ENCODE data around the gene CCDC148.

CCDC148 gene

DNA sequence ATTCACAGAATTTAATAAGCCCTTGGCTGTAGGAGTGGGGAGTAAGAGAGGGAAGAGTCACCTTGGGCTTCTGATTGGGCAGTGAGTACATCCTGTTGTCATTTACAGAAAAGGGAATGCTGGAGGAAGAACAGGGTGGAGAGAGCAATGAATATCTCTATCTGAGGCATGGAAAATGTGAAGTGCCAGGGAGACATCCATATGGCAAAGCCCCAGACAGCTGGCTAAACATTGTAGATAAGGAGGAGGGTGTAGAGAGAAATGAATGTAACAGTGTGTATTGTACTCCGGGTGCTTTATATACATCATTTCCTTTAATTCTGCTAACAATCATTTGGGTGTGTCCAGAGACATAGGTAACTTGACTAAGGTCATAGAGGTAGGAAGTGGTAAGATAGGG, 251.3 kb downstream of the CCDC148 start:
- CTCF ChIA-PET, result no interaction called here
- POLR2A ChIA-PET, result no interaction called here
- no peak overlapping the region for H3K27ac ChIP-seq (ENCODE audit: extremely low read depth, low read depth, low read length)
- H3K9me3 ChIP-seq (ENCODE audit: control insufficient read depth, insufficient read depth, low read depth, low read length), result no peaks in the 10 kb centered on the region
- peaks cover 4% of the 10 kb centered on the region; the same call in 1 of the 2 replicates for H3K4me1 ChIP-seq (ENCODE audit: control insufficient read depth, insufficient read depth, low read length)
- H3K4me3 ChIP-seq (ENCODE audit: low read depth, low read length), result no peak overlapping the region
- no peaks in the 10 kb centered on the region for H3K36me3 ChIP-seq (ENCODE audit: control insufficient read depth in 2 of 2, insufficient read depth in 1 of 2, low read length in 2 of 2)
- TF ChIP-seq, protein P1, sequence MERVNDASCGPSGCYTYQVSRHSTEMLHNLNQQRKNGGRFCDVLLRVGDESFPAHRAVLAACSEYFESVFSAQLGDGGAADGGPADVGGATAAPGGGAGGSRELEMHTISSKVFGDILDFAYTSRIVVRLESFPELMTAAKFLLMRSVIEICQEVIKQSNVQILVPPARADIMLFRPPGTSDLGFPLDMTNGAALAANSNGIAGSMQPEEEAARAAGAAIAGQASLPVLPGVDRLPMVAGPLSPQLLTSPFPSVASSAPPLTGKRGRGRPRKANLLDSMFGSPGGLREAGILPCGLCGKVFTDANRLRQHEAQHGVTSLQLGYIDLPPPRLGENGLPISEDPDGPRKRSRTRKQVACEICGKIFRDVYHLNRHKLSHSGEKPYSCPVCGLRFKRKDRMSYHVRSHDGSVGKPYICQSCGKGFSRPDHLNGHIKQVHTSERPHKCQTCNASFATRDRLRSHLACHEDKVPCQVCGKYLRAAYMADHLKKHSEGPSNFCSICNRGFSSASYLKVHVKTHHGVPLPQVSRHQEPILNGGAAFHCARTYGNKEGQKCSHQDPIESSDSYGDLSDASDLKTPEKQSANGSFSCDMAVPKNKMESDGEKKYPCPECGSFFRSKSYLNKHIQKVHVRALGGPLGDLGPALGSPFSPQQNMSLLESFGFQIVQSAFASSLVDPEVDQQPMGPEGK (tag by site-specific recombination; IDR thresholded peaks at IDR 0.05), result no peak
- no peak for TF ChIP-seq ZNF366 (tag by site-specific recombination; conservative IDR thresholded peaks at IDR 0.05)
- TF ChIP-seq ZIC2 (tag by site-specific recombination; IDR thresholded peaks at IDR 0.05), result no peak
- TF ChIP-seq, protein P2, sequence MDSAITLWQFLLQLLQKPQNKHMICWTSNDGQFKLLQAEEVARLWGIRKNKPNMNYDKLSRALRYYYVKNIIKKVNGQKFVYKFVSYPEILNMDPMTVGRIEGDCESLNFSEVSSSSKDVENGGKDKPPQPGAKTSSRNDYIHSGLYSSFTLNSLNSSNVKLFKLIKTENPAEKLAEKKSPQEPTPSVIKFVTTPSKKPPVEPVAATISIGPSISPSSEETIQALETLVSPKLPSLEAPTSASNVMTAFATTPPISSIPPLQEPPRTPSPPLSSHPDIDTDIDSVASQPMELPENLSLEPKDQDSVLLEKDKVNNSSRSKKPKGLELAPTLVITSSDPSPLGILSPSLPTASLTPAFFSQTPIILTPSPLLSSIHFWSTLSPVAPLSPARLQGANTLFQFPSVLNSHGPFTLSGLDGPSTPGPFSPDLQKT (IDR thresholded peaks at IDR 0.05; ENCODE audit: borderline replicate concordance, low read depth, low read length), result no peak
- TF ChIP-seq, protein P3, sequence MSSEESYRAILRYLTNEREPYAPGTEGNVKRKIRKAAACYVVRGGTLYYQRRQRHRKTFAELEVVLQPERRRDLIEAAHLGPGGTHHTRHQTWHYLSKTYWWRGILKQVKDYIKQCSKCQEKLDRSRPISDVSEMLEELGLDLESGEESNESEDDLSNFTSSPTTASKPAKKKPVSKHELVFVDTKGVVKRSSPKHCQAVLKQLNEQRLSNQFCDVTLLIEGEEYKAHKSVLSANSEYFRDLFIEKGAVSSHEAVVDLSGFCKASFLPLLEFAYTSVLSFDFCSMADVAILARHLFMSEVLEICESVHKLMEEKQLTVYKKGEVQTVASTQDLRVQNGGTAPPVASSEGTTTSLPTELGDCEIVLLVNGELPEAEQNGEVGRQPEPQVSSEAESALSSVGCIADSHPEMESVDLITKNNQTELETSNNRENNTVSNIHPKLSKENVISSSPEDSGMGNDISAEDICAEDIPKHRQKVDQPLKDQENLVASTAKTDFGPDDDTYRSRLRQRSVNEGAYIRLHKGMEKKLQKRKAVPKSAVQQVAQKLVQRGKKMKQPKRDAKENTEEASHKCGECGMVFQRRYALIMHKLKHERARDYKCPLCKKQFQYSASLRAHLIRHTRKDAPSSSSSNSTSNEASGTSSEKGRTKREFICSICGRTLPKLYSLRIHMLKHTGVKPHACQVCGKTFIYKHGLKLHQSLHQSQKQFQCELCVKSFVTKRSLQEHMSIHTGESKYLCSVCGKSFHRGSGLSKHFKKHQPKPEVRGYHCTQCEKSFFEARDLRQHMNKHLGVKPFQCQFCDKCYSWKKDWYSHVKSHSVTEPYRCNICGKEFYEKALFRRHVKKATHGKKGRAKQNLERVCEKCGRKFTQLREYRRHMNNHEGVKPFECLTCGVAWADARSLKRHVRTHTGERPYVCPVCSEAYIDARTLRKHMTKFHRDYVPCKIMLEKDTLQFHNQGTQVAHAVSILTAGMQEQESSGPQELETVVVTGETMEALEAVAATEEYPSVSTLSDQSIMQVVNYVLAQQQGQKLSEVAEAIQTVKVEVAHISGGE (tag by site-specific recombination; conservative IDR thresholded peaks at IDR 0.05; ENCODE audit: low read depth), result no peak
- TF ChIP-seq, protein P4, sequence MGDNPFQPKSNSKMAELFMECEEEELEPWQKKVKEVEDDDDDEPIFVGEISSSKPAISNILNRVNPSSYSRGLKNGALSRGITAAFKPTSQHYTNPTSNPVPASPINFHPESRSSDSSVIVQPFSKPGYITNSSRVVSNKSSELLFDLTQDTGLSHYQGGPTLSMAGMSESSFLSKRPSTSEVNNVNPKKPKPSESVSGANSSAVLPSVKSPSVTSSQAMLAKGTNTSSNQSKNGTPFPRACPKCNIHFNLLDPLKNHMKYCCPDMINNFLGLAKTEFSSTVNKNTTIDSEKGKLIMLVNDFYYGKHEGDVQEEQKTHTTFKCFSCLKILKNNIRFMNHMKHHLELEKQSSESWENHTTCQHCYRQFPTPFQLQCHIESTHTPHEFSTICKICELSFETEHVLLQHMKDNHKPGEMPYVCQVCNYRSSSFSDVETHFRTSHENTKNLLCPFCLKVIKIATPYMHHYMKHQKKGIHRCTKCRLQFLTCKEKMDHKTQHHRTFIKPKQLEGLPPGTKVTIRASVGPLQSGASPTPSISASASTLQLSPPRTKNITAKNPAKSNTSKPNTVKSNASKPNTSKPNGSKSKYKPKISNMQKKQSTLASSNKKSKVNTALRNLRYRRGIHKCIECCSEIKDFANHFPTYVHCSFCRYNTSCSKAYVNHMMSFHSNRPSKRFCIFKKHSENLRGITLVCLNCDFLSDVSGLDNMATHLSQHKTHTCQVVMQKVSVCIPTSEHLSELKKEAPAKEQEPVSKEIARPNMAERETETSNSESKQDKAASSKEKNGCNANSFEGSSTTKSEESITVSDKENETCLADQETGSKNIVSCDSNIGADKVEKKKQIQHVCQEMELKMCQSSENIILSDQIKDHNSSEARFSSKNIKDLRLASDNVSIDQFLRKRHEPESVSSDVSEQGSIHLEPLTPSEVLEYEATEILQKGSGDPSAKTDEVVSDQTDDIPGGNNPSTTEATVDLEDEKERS (tag by site-specific recombination; IDR thresholded peaks at IDR 0.05), result no peak
- TF ChIP-seq ZBTB17 (tag by site-specific recombination; IDR thresholded peaks at IDR 0.05), result no peak
- no peak for TF ChIP-seq ZNF184 (tag by site-specific recombination; IDR thresholded peaks at IDR 0.05)
- TF ChIP-seq YY1 (tag by site-specific recombination; IDR thresholded peaks at IDR 0.05), result no peak
- no peak for TF ChIP-seq GLIS1 (tag by site-specific recombination; IDR thresholded peaks at IDR 0.05)

DNA sequence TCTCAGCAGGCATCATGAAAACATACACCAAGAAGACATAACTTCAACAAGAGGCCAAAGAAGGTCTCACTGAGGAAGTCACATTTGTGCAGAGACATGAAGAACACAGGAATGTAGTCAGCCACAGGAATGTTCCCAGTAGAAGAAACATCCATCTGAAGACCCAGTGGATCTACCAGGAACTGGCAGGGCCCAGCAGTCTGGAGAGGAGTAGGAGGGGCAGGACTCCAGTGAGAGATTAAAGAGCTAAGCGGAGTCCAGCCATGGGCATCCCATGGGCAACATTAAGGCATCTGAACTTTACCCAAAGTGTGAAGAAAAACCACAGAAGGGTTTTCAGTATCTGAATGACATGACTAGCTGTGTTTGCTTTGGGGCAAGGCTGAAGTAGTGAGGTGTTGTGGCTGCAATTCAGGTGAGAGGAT, 251.8 kb downstream of the CCDC148 start:
- ChIA-PET CTCF (no interaction called here), POLR2A (no interaction called here)
- peaks cover 4% of the 10 kb centered on the region; the same call in 1 of the 2 replicates for H3K4me1 ChIP-seq (ENCODE audit: control insufficient read depth, insufficient read depth, low read length)
- no peak overlapping the region for H3K4me3 ChIP-seq (ENCODE audit: low read depth, low read length)
- no peaks in the 10 kb centered on the region for H3K9me3 ChIP-seq (ENCODE audit: control insufficient read depth, insufficient read depth, low read depth, low read length)
- H3K27ac ChIP-seq (ENCODE audit: extremely low read depth, low read depth, low read length), result no peak overlapping the region
- no peaks in the 10 kb centered on the region for H3K36me3 ChIP-seq (ENCODE audit: control insufficient read depth in 2 of 2, insufficient read depth in 1 of 2, low read length in 2 of 2)
- no peak for TF ChIP-seq ZNF76 (tag by site-specific recombination; IDR thresholded peaks at IDR 0.05; ENCODE audit: borderline replicate concordance, low read depth)
- no peak for TF ChIP-seq ZNF423 (tag by site-specific recombination; IDR thresholded peaks at IDR 0.05)
- no peak for TF ChIP-seq ZSCAN23 (tag by site-specific recombination; IDR thresholded peaks at IDR 0.05)
- TF ChIP-seq, protein P5, sequence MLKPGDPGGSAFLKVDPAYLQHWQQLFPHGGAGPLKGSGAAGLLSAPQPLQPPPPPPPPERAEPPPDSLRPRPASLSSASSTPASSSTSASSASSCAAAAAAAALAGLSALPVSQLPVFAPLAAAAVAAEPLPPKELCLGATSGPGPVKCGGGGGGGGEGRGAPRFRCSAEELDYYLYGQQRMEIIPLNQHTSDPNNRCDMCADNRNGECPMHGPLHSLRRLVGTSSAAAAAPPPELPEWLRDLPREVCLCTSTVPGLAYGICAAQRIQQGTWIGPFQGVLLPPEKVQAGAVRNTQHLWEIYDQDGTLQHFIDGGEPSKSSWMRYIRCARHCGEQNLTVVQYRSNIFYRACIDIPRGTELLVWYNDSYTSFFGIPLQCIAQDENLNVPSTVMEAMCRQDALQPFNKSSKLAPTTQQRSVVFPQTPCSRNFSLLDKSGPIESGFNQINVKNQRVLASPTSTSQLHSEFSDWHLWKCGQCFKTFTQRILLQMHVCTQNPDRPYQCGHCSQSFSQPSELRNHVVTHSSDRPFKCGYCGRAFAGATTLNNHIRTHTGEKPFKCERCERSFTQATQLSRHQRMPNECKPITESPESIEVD (tag by site-specific recombination; IDR thresholded peaks at IDR 0.05), result no peak
- TF ChIP-seq ZNF2 (tag by site-specific recombination; IDR thresholded peaks at IDR 0.05), result no peak
- TF ChIP-seq ZNF292 (tag by site-specific recombination; IDR thresholded peaks at IDR 0.05; ENCODE audit: borderline replicate concordance, low read depth), result no peak
- no peak for TF ChIP-seq SCRT1 (tag by site-specific recombination; IDR thresholded peaks at IDR 0.05; ENCODE audit: borderline replicate concordance)
- TF ChIP-seq ZNF830 (tag by site-specific recombination; IDR thresholded peaks at IDR 0.05; ENCODE audit: low read depth), result no peak
- TF ChIP-seq, protein P6, sequence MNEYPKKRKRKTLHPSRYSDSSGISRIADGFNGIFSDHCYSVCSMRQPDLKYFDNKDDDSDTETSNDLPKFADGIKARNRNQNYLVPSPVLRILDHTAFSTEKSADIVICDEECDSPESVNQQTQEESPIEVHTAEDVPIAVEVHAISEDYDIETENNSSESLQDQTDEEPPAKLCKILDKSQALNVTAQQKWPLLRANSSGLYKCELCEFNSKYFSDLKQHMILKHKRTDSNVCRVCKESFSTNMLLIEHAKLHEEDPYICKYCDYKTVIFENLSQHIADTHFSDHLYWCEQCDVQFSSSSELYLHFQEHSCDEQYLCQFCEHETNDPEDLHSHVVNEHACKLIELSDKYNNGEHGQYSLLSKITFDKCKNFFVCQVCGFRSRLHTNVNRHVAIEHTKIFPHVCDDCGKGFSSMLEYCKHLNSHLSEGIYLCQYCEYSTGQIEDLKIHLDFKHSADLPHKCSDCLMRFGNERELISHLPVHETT (tag by site-specific recombination; IDR thresholded peaks at IDR 0.05), result no peak
- no peak for TF ChIP-seq ZNF544 (tag by site-specific recombination; IDR thresholded peaks at IDR 0.05)
